ENCODE measurements around the gene EXOSC5.
A peak's percentile ranks its signal among the peaks of the same experiment; 100 is the strongest.

The EXOSC5 gene

DNA sequence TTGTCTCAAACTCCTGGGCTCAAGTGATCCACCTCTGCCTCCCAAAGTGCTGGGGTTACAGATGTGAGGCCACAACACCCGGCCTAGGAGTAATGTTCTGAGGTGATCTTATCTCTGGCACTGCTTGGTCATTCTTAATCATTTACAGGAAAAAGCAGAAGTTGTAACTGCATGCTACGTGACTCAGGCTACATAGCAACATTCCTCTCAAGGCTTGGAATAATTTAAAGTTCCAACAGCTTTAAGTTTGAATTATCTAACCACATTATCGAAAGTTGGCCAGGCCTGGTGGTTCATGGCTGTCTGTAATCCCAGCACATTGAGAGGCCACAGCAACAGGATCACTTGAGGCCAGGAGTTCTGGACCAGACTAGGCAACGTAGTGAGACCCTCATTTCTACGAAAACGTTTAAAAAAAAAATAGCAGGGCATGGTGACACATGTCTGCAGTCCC lies 29.3 kb downstream of the EXOSC5 start:
- TF ChIP-seq, protein P1, sequence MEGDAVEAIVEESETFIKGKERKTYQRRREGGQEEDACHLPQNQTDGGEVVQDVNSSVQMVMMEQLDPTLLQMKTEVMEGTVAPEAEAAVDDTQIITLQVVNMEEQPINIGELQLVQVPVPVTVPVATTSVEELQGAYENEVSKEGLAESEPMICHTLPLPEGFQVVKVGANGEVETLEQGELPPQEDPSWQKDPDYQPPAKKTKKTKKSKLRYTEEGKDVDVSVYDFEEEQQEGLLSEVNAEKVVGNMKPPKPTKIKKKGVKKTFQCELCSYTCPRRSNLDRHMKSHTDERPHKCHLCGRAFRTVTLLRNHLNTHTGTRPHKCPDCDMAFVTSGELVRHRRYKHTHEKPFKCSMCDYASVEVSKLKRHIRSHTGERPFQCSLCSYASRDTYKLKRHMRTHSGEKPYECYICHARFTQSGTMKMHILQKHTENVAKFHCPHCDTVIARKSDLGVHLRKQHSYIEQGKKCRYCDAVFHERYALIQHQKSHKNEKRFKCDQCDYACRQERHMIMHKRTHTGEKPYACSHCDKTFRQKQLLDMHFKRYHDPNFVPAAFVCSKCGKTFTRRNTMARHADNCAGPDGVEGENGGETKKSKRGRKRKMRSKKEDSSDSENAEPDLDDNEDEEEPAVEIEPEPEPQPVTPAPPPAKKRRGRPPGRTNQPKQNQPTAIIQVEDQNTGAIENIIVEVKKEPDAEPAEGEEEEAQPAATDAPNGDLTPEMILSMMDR (conservative IDR thresholded peaks at IDR 0.05; ENCODE audit: low read length): no peak
- peak; percentile 95 for DNase-seq (ENCODE audit: low read depth)
- H3K4me3 ChIP-seq (ENCODE audit: low read length): no peak overlapping the region

DNA sequence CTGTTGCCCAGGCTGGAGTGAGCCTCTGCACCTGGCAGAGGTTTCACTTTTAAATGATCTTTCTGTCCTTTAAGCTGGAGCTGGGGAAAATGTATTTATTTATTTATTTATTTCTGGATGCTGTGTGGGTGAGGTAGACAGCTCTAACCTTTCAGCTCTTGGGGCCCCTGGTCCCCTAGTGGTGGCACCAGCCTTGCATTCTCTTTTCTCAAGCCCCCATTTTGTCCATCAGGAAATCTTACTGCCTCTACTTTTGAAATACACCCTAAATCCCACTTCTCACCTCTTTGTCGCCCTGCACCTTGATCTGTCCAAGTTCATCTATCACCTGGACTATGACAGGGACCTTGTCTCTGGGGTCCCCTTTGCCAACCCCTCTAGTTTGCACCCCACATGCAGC lies 31.1 kb downstream of the EXOSC5 start:
- TF ChIP-seq, protein P1 (conservative IDR thresholded peaks at IDR 0.05; ENCODE audit: low read length): peak; percentile 14; the same call in 1 of the 2 replicates
- no peak overlapping the region for H3K4me3 ChIP-seq (ENCODE audit: low read length)
- DNase-seq (ENCODE audit: low read depth): no peak

DNA sequence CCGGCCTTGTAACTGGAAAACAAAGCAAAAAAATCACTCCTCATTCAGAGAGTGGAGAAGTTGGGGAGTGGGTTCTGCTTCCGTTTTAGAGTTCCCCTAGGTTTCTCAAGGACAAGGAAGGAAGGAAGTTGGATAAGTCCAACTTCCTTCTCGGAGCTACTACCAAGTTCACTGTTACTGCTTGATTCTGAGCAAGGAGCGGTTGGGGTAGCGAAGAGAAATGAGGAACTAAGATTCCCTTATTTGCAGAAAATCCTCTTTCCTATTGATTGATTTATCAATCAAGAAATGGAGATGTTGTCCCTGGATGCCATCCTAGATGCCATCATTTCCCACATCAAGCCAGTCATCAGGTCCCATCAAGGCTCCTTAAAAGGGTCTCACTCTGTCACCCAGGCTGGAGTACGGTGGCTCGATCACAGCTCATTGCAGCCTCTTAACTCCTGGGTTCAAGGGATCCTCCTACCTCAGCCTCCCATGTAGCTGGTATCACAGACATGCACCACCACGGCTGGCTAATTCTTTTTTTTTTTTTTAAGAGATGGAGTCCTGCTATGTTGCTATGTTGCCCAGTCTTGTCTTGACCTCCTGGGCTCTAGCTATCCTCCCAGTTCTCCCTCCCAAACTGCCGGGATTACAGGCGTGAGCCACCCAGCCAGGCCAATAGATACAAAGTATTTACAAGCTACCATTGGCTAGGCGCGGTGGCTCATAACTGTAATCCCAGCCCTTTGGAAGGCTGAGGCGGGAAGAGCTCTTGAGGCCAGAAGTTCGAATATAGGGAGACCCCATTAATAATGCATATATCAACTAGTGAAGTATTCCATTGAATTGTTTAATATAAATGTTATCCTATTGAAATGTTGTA lies 32.4 kb downstream of the EXOSC5 start:
- TF ChIP-seq, protein P1 (conservative IDR thresholded peaks at IDR 0.05; ENCODE audit: low read length): no peak
- peak; percentile 31 for DNase-seq (ENCODE audit: low read depth)
- H3K4me3 ChIP-seq (ENCODE audit: low read length): peak overlapping the region; percentile 93

DNA sequence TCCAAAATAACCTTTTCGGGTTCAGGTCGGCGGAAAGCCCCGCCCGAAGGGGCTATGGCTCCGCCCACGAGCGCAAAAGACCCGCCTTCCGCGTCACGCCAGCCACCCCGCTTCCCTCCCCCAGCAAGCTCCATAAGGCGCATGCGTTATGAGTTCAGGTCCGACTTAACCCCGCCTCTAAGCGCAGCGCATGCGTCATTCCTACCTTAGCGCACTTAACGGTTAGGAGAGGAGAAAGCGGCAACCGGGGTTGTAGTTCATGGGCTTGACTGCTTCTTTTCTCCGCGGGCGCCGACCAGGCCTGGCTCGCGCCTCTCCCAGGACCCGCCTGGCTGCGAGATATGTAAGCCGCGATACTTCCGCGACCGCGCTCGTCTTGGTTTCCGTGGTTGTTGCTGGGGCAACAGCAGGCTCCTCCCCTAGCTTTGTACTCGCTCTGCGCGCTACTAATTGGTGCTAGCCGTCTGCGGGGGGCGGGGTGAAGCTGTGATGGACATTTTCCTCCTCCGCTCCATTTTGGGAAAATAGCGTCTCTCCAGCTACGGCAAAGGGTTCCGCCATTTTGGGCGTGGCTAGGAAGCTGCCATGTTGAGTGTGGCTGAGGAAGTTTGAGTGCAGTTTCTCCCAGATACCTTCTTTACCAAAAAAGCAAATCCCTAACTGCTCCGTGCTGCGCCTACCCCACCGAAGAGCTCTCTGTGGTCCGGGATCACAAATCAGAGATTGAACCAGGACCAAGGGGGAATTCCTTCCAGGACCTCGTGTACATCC lies 33.2 kb downstream of the EXOSC5 start, which contains the start of gene B9D2:
TSS of gene B9D2 (minus strand) at position 397 of the 771 bp plus-strand sequence. CDS start 630 bp downstream, outside the sequence.
- DNase-seq (ENCODE audit: low read depth): peak; percentile 97
- TF ChIP-seq, protein P1 (conservative IDR thresholded peaks at IDR 0.05; ENCODE audit: low read length): no peak
- H3K4me3 ChIP-seq (ENCODE audit: low read length): peak within 1 kb of the TSS; percentile 93

DNA sequence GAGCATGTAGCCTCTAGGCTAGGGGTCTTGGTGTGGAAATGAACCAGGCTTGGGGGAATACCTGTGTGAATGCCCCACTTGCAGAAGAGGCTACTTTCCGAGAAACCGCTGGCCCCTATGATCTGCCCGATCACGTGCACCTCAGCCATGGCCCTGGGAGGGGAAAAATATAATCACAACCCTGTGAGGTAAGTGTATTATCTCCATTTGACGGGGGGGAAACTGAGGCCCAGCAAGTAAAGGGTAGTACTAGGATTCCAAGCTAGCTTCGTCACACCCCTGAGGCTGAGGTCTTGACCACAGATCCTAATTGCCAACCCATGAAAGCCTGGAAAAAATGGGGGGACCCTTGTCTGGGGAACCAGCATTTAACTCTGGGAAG lies 33.8 kb downstream of the EXOSC5 start:
- DNase-seq (ENCODE audit: low read depth): no peak
- H3K4me3 ChIP-seq (ENCODE audit: low read length): peak overlapping the region; percentile 93
- TF ChIP-seq, protein P1 (conservative IDR thresholded peaks at IDR 0.05; ENCODE audit: low read length): no peak

DNA sequence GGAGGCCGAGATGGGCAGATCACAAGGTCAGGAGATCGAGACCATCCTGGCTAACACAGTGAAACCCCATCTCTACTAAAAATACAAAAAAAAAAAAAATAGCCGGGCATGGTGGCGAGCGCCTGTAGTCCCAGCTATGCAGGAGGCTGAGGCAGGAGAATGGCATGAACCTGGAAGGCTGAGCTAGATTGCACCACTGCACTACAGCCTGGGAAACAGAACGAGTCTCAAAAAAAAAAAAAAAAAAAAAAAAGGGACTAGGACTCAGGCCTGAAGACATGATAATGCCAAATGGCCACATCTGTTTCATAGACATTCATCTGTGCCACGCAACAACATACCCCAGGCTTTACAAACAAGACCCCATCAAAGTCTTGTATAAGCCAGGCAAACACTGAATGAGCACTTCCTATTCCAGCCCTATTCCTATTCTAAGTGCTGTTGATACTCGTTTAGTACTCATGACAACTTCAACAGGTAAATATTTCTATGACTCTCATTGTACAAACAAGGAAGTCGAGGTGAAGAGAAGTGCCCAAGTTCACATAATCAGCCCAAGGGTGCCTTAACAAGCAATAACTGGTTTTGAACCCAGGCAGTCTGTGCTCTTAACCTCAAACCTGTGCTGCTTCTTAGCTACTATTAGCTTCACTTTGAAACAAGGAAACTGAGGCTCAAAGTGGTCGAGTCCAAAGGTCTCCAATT lies 34.9 kb downstream of the EXOSC5 start:
- H3K4me3 ChIP-seq (ENCODE audit: low read length): no peak overlapping the region
- DNase-seq (ENCODE audit: low read depth): peak; percentile 44
- TF ChIP-seq, protein P1 (conservative IDR thresholded peaks at IDR 0.05; ENCODE audit: low read length): no peak

Data from AG10803 (cell line).